Frontal cortex (tissue), 1 donor: ENCODE data around the gene PRSS33. TPM values are rescaled to one million over a fixed set of nuclear protein-coding genes. Genes with fewer than 3 reads are reported as not detected.

Experiments used
- small RNA-seq: library from RNA; depleted of rRNA; stranded (forward); fragments of <200 nt; gene quantifications from one replicate; pipeline ENCODE3, GENCODE V24; 2014
- total RNA-seq: library from RNA; depleted of rRNA; stranded (reverse); fragments of >200 nt; gene quantifications from one replicate; pipeline ENCODE4 v1.2.3, GENCODE V29; 2014

Gene PRSS33
- total RNA-seq, 1 donor from 2014 or later = not detected

Small RNA genes within 50 kb of the gene (small RNA-seq; reads per million reads assigned to genes)
- gene SNORA3C = not detected

Other genes starting within 250 kb of the PRSS33 start
- gene PDPK1, start 249.5 kb downstream of the PRSS33 start, total RNA-seq = 28.5 TPM
- 21.2 TPM for gene KCTD5, start 105.0 kb downstream of the PRSS33 start, total RNA-seq
- gene PRSS27, start 67.3 kb downstream of the PRSS33 start, total RNA-seq = 1.6 TPM
- 40.8 TPM for gene SRRM2, start 34.9 kb downstream of the PRSS33 start, total RNA-seq
- gene ELOB, start 10.3 kb downstream of the PRSS33 start, total RNA-seq = 128 TPM
- not detected for gene PRSS41, start 10.9 kb upstream of the PRSS33 start, total RNA-seq
- gene PRSS21, start 29.7 kb upstream of the PRSS33 start, total RNA-seq = not detected
- gene ZG16B, start 42.7 kb upstream of the PRSS33 start, total RNA-seq = not detected
- gene PRSS22, start 70.6 kb upstream of the PRSS33 start, total RNA-seq = not detected
- 46.5 TPM for gene FLYWCH2, start 95.7 kb upstream of the PRSS33 start, total RNA-seq
- 22.8 TPM for gene FLYWCH1, start 124.4 kb upstream of the PRSS33 start, total RNA-seq
- not detected for gene KREMEN2, start 176.7 kb upstream of the PRSS33 start, total RNA-seq
- 18.3 TPM for gene PAQR4, start 181.8 kb upstream of the PRSS33 start, total RNA-seq
- gene PKMYT1, start 192.9 kb upstream of the PRSS33 start, total RNA-seq = 1.2 TPM
- gene CLDN9, start 225.4 kb upstream of the PRSS33 start, total RNA-seq = not detected
- 0.41 TPM for gene CLDN6, start 230.6 kb upstream of the PRSS33 start, total RNA-seq
- 0.82 TPM for gene TNFRSF12A, start 232.8 kb upstream of the PRSS33 start, total RNA-seq
- 15.5 TPM for gene HCFC1R1, start 236.4 kb upstream of the PRSS33 start, total RNA-seq
- gene THOC6, start 236.5 kb upstream of the PRSS33 start, total RNA-seq = 6.1 TPM
- gene BICDL2, start 249.4 kb upstream of the PRSS33 start, total RNA-seq = not detected